Ovary (tissue), 9 donors: ENCODE results near the gene NCK2. TPM values are rescaled to one million over a fixed set of nuclear protein-coding genes. Genes with fewer than 3 reads are reported as not detected.

ENCODE experiments used
- DNase-seq, 5 donors: peaks; one replicate each; pipeline ENCODE4 v3.0.0-alpha.2; 2019 to 2020
- H3K27ac ChIP-seq, 2 donors: fragments of 200-600 bp; one replicate each; pipeline versions ENCODE4 v1.5.1 to v1.8.0; 2019 to 2022
- H3K27me3 ChIP-seq: fragments of 200-600 bp; one replicate; pipeline ENCODE4 v1.8.0; 2022
- H3K36me3 ChIP-seq: fragments of 200-600 bp; sonication (generic); one replicate; pipeline ENCODE4 v1.5.1; 2019
- H3K4me1 ChIP-seq: one replicate; pipeline ENCODE4 v1.8.1; 2013; ENCODE audit warnings: mild to moderate bottlenecking, moderate library complexity; ENCODE audit not compliant: insufficient read depth
- H3K4me3 ChIP-seq: fragments of 200-600 bp; sonication (generic); one replicate; pipeline ENCODE4 v1.5.1; 2017
- H3K9me3 ChIP-seq, 2 donors: fragments of 200-600 bp in 1 of 2; sonication (generic) in 1 of 2; one replicate each; pipeline versions ENCODE4 v1.5.1 to v1.8.1; 2013 to 2019; ENCODE audit warnings: mild to moderate bottlenecking in 1 of 2, moderate library complexity in 1 of 2
- EP300 ChIP-seq: sonication (generic); formaldehyde crosslinking; IDR thresholded peaks from one replicate; pipeline ENCODE4 v1.6.1; 2017; ENCODE audit warnings: antibody characterized with exemption
- POLR2A ChIP-seq: fragments of 450-650 bp; IDR thresholded peaks from one replicate; pipeline ENCODE4 v1.6.1; 2017; ENCODE audit warnings: antibody characterized with exemption, mild to moderate bottlenecking, moderate library complexity
- WGBS, 3 donors: extraction: QIAGEN DNeasy Blood & Tissue Kit in 1 of 3; methylation state at CpG; one replicate each; pipeline versions ENCODE4 v1.1.5 to v1.1.7; 2013 to 2017; 5-methylcytosine and 5-hydroxymethylcytosine counted together
- intact Hi-C, 4 donors: fragments of 100-400 bp; cut with DNase I; formaldehyde crosslinking; loops; one replicate each; pipeline versions ENCODE4 v1.11.0 to v1.15.1; 2022 to 2023
- polyA plus RNA-seq, 2 donors: library from polyadenylated mRNA; stranded (reverse); fragments of 200-250 nt in 1 of 2; fragments of 350-450 nt in 1 of 2; fragmentation: Illumina TruSeq in 1 of 2; extraction: RNeasy Lipid Tissue Mini Kit (QIAGEN cat#74804) in 1 of 2; gene quantifications; one replicate each; pipeline ENCODE4 v1.2.3, GENCODE V29; 2013 to 2014
- total RNA-seq, 7 donors: library from RNA; depleted of rRNA in 2 of 7; stranded (reverse); fragments of >200 nt in 2 of 7; fragmentation: NEBNext Ultra II Directional in 3 of 7; extraction: Animal tissue kit (Norgen Biotek cat#: 25700) in 3 of 7; gene quantifications; one replicate each; pipeline versions ENCODE4 v1.1.0 to v1.2.4, GENCODE V29; 2016 to 2023
- TF ChIP-seq, protein P1 (sequence below), 3 donors: fragments of 450-650 bp in 2 of 3; fragments of 200-600 bp in 1 of 3; IDR thresholded peaks; one replicate each; pipeline versions ENCODE4 v1.5.1 to v1.8.0; 2016 to 2022; ENCODE audit warnings: antibody characterized with exemption in 3 of 3, mild to moderate bottlenecking in 1 of 3
- donor health status: DM: no; HTN: no; CAD: no; lungs with moderate emphysema.
- donor health status: DM: no; HTN: no; CAD: no.
- donor health status: Bipolar disorder and iron deficiency.
- donor health status: DM: yes; HTN: yes; CAD: no.
- donor health status: DM: no; HTN: no; CAD: no.
- donor health status: DM: yes; HTN: yes; CAD: no.

NCK2 gene
- total and polyA plus RNA-seq, 9 donors = 16.7 to 42.9 (median 31.2) TPM

DNA sequence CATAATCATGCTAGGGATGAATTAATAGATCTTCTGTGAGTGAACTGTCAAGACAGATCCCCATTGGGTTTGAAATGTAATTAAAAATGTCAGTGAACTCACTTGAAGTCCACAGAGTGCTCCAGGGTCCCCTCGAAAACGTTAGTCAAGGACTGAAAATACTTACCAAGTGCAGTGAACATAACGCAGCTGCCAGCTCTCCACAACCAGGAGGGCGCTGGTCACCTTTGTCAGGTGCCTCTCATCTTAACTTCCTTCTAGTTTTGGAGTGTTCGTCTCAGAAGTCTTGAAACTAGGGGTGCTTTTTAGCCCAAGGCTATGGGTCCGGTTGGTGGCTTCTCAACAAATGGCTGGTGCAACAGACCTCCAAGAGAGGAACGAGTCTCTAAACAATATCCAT is 70.7 kb downstream of the NCK2 start:
- Histone ChIP-seq H3K4me1 (peaks cover 8% of the 10 kb centered on the region), H3K36me3 (no peaks in the 10 kb centered on the region), H3K4me3 (no peak overlapping the region), H3K9me3 (no peaks in the 10 kb centered on the region), H3K27ac (no peak overlapping the region), H3K27me3 (no peaks in the 10 kb centered on the region)
- WGBS, 3 donors = 87 to 92% (median 91%) methylated on average over 7 of the region's 7 CpGs
- no peak for TF ChIP-seq POLR2A
- TF ChIP-seq, protein P1, sequence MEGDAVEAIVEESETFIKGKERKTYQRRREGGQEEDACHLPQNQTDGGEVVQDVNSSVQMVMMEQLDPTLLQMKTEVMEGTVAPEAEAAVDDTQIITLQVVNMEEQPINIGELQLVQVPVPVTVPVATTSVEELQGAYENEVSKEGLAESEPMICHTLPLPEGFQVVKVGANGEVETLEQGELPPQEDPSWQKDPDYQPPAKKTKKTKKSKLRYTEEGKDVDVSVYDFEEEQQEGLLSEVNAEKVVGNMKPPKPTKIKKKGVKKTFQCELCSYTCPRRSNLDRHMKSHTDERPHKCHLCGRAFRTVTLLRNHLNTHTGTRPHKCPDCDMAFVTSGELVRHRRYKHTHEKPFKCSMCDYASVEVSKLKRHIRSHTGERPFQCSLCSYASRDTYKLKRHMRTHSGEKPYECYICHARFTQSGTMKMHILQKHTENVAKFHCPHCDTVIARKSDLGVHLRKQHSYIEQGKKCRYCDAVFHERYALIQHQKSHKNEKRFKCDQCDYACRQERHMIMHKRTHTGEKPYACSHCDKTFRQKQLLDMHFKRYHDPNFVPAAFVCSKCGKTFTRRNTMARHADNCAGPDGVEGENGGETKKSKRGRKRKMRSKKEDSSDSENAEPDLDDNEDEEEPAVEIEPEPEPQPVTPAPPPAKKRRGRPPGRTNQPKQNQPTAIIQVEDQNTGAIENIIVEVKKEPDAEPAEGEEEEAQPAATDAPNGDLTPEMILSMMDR (IDR thresholded peaks at IDR 0.05) = no peak
- no peak for TF ChIP-seq EP300
- intact Hi-C loops = no loop called here
- no peak for DNase-seq

DNA sequence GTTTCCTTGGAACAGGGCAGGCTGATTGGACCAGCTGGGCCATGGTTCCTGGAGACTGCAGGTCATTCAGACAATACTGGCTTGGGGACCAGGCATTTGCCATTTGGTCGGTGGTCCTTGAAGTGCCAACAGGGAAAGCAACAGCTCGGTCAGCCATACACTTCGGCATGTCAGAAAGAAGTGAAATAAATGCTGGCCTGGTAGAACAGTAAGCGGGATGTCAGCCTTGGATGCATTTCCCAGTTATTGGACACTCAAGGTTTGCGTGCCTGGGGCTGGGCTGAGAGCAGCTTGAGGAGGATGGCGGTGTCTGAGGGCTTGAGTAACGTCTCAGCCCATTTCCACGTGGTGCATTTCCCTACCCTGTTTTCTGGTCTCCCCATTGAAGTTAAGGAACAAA is 75.4 kb downstream of the NCK2 start:
- Histone ChIP-seq H3K4me1 (peaks cover 12% of the 10 kb centered on the region), H3K36me3 (no peaks in the 10 kb centered on the region), H3K9me3 (no peaks in the 10 kb centered on the region), H3K27ac (no peak overlapping the region), H3K4me3 (no peak overlapping the region), H3K27me3 (no peaks in the 10 kb centered on the region)
- WGBS, 3 donors = 88 to 93% (median 90%) methylated on average over 8 of the region's 8 CpGs
- TF ChIP-seq, protein P1 (IDR thresholded peaks at IDR 0.05) = no peak
- TF ChIP-seq EP300 = no peak
- TF ChIP-seq POLR2A = no peak
- intact Hi-C loops = no loop called here
- no peak for DNase-seq

- intact Hi-C loops = no loop called here
- no peak overlapping the region for H3K27ac ChIP-seq
- TF ChIP-seq EP300 = no peak
- TF ChIP-seq, protein P1 (IDR thresholded peaks at IDR 0.05) = no peak
- TF ChIP-seq POLR2A = no peak
- no peak for DNase-seq
- H3K4me3 ChIP-seq = no peak overlapping the region
- H3K4me1 ChIP-seq = peaks cover 12% of the 10 kb centered on the region
- no peaks in the 10 kb centered on the region for H3K27me3 ChIP-seq
- no peaks in the 10 kb centered on the region for H3K9me3 ChIP-seq
- WGBS, 3 donors = 77 to 83% (median 78%) methylated on average over 6 of the region's 6 CpGs
- no peaks in the 10 kb centered on the region for H3K36me3 ChIP-seq
Observed at GRCh38 chr2:105820691-105821090, 76.0 kb downstream of the NCK2 start.

- no peak for DNase-seq
- intact Hi-C loops = no loop called here
- Histone ChIP-seq H3K27me3 (no peaks in the 10 kb centered on the region), H3K4me1 (peaks cover 12% of the 10 kb centered on the region), H3K9me3 (no peaks in the 10 kb centered on the region), H3K4me3 (no peak overlapping the region), H3K36me3 (no peaks in the 10 kb centered on the region), H3K27ac (no peak overlapping the region)
- 76 to 79% (median 77%) methylated on average over 12 of the region's 12 CpGs for WGBS, 3 donors
- no peak for TF ChIP-seq POLR2A
- TF ChIP-seq EP300 = no peak
- TF ChIP-seq, protein P1 (IDR thresholded peaks at IDR 0.05) = no peak
Observed at GRCh38 chr2:105821428-105822125, 76.9 kb downstream of the NCK2 start.
